ENCODE data around the gene PCMTD2.

The PCMTD2 gene

GRCh38 chr20:64261138-64261537 is 5.6 kb downstream of the PCMTD2 start:
- in situ Hi-C loops (cut with MboI; ENCODE audit: low sequenced_read_pairs, unreplicated experiment) = no loop called here
- no peak for TF ChIP-seq CTCF (IDR thresholded peaks at IDR 0.05; ENCODE audit: borderline replicate concordance, control extremely low read depth, extremely low read depth, insufficient read depth, missing control alignments)
- DNase-seq (ENCODE audit: low spot score) = no peak

- DNase-seq (ENCODE audit: low spot score) = no peak
- in situ Hi-C loops (cut with MboI; ENCODE audit: low sequenced_read_pairs, unreplicated experiment) = no loop called here
- TF ChIP-seq CTCF (IDR thresholded peaks at IDR 0.05; ENCODE audit: borderline replicate concordance, control extremely low read depth, extremely low read depth, insufficient read depth, missing control alignments) = no peak
Measured at GRCh38 chr20:64264091-64264490, 8.5 kb downstream of the PCMTD2 start.

- TF ChIP-seq CTCF (IDR thresholded peaks at IDR 0.05; ENCODE audit: borderline replicate concordance, control extremely low read depth, extremely low read depth, insufficient read depth, missing control alignments) = no peak
- in situ Hi-C loops (cut with MboI; ENCODE audit: low sequenced_read_pairs, unreplicated experiment) = no loop called here
- no peak for DNase-seq (ENCODE audit: low spot score)
Measured at GRCh38 chr20:64265201-64265600, 9.7 kb downstream of the PCMTD2 start.

- DNase-seq (ENCODE audit: low spot score) = no peak
- no peak for TF ChIP-seq CTCF (IDR thresholded peaks at IDR 0.05; ENCODE audit: borderline replicate concordance, control extremely low read depth, extremely low read depth, insufficient read depth, missing control alignments)
- in situ Hi-C loops (cut with MboI; ENCODE audit: low sequenced_read_pairs, unreplicated experiment) = no loop called here
Measured at GRCh38 chr20:64266988-64267387, 11.4 kb downstream of the PCMTD2 start.

GRCh38 chr20:64268174-64268573 is 12.6 kb downstream of the PCMTD2 start:
- in situ Hi-C loops (cut with MboI; ENCODE audit: low sequenced_read_pairs, unreplicated experiment) = no loop called here
- no peak for TF ChIP-seq CTCF (IDR thresholded peaks at IDR 0.05; ENCODE audit: borderline replicate concordance, control extremely low read depth, extremely low read depth, insufficient read depth, missing control alignments)
- DNase-seq (ENCODE audit: low spot score) = no peak

GRCh38 chr20:64269604-64270411 is 14.3 kb downstream of the PCMTD2 start:
- in situ Hi-C loops (cut with MboI; ENCODE audit: low sequenced_read_pairs, unreplicated experiment) = no loop called here
- no peak for TF ChIP-seq CTCF (IDR thresholded peaks at IDR 0.05; ENCODE audit: borderline replicate concordance, control extremely low read depth, extremely low read depth, insufficient read depth, missing control alignments)
- DNase-seq (ENCODE audit: low spot score) = no peak
